IPS-20b (cell line): ENCODE measurements around the gene ZNF674.
"Not testable (repeated sequence)": the region's sequence is repeated elsewhere in the genome, so short reads cannot be mapped to it uniquely, and the experiment has no call there.

Experiments
- H3K27ac ChIP-seq: one replicate; pipeline ENCODE4 v1.5.1; 2013; ENCODE audit warnings: low read length
- H3K27me3 ChIP-seq: 2 replicates; pipeline ENCODE4 v1.6.1; 2013; ENCODE audit warnings: mild to moderate bottlenecking, low read length, inconsistent platforms; ENCODE audit not compliant: insufficient read depth
- H3K36me3 ChIP-seq: 2 replicates; pipeline ENCODE4 v1.6.1; 2013; ENCODE audit warnings: low read depth, mild to moderate bottlenecking, inconsistent platforms, low read length, moderate library complexity; ENCODE audit not compliant: insufficient read depth
- H3K4me1 ChIP-seq: 2 replicates; pipeline ENCODE4 v1.6.1; 2013; ENCODE audit warnings: mild to moderate bottlenecking, control low read depth, inconsistent platforms, low read length, moderate library complexity; ENCODE audit not compliant: insufficient read depth
- H3K4me3 ChIP-seq: 2 replicates; pipeline ENCODE4 v1.5.1; 2013; ENCODE audit warnings: mild to moderate bottlenecking, low read length, inconsistent platforms
- H3K9ac ChIP-seq: 2 replicates; pipeline ENCODE4 v1.6.1; 2013; ENCODE audit warnings: low read depth, mild to moderate bottlenecking, inconsistent platforms, low read length, moderate library complexity
- H3K9me3 ChIP-seq: 2 replicates; pipeline ENCODE4 v1.6.1; 2013; ENCODE audit warnings: mild to moderate bottlenecking, low read depth, low read length, inconsistent platforms; ENCODE audit not compliant: insufficient read depth

Gene ZNF674

DNA sequence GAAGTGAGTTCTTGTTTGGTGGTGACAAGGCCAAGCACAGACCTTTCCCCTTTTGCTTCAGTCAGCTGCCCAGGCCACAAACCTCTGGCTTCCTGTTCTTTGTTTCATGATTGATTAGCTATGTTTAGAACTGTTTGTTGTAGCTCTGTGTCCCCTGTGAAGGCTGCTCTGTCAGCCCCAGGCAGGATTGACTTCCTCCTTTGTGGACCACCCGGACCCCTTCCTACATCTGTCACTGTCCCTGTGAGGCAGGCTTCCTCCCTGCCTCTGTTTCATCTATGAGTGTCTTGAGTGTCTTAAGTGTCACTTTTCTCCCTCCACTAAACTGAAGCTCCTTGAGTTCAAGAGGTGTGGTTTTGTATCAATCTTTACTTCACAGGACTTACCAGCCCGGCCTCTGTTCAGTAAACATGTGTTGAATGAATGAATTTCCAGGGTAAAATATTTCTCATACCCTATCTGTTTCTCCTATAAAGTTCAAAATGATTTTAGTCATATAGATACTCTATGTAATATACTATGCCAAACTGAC is 83.5 kb downstream of the ZNF674 start:
- H3K9me3 ChIP-seq = no peaks in the 10 kb centered on the region
- peaks cover 22% of the 10 kb centered on the region for H3K36me3 ChIP-seq
- no peak overlapping the region for H3K4me3 ChIP-seq
- no peak overlapping the region for H3K9ac ChIP-seq
- no peaks in the 10 kb centered on the region for H3K27me3 ChIP-seq
- no peaks in the 10 kb centered on the region; the same call in 1 of the 2 replicates for H3K4me1 ChIP-seq
- no peak overlapping the region for H3K27ac ChIP-seq

- H3K4me3 ChIP-seq, H3K9me3 ChIP-seq, H3K4me1 ChIP-seq, H3K27ac ChIP-seq, H3K9ac ChIP-seq, H3K27me3 ChIP-seq: not testable (repeated sequence)
- H3K36me3 ChIP-seq = peaks cover 22% of the 10 kb centered on the region
Observed at GRCh38 chrX:46460801-46461659, 84.2 kb downstream of the ZNF674 start.

GRCh38 chrX:46459603-46460002 is 85.6 kb downstream of the ZNF674 start:
- Histone ChIP-seq H3K4me1 (no peaks in the 10 kb centered on the region; the same call in 1 of the 2 replicates), H3K9me3 (no peaks in the 10 kb centered on the region), H3K36me3 (peaks cover 32% of the 10 kb centered on the region), H3K27ac (no peak overlapping the region), H3K4me3 (no peak overlapping the region), H3K27me3 (no peaks in the 10 kb centered on the region), H3K9ac (no peak overlapping the region)

DNA sequence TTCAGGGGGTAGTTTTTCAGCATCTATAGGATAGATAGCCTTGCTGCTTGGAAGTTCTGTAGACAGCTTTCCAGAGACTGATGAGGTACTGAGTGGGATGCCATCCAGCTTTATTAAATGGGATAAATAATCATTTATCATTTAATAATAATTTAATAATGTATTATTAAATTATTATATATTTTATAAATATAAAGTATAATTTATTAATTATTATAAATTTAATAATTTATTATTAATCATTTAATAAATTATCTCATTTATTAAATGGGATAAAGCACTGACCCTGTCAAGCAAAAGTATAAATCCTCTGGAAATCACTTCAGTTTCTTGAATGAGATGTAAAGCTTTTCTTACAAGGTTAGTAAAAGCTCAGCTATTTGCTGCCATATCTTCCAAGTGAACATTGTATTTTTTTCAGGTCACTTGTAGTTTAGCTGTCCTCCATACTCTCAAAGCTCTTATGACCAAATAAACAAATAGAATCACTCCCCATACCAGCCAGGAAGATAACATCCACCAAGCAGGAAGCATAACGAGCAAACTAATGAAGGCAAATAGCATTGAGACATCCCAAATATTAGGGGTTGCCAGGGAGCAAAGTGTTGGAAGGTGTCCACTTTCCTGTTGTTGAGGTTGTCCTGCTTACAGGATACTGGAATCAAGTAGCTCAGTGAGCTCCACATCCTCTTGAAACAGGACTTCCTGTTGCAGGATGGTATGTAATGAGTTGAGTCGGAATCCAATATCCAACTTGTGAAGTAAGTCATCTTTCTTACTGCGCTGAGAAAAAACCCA is 88.9 kb downstream of the ZNF674 start:
- no peak overlapping the region for H3K27ac ChIP-seq
- H3K9ac ChIP-seq = no peak overlapping the region
- H3K27me3 ChIP-seq = no peaks in the 10 kb centered on the region
- H3K36me3 ChIP-seq = peaks cover 37% of the 10 kb centered on the region
- no peaks in the 10 kb centered on the region for H3K9me3 ChIP-seq
- no peak overlapping the region for H3K4me3 ChIP-seq
- H3K4me1 ChIP-seq = no peaks in the 10 kb centered on the region; the same call in 1 of the 2 replicates
